Neural cell (in vitro differentiated cells): Measurements from ENCODE around the gene ALX3.

Experiments used
- EP300 ChIP-seq: fragments of 450-650 bp; conservative IDR thresholded peaks from 2 replicates; pipeline ENCODE4 v1.6.1; 2014; ENCODE audit warnings: antibody characterized with exemption, mild to moderate bottlenecking, moderate library complexity; ENCODE audit not compliant: poor library complexity, severe bottlenecking
- EZH2 ChIP-seq: fragments of 200-600, 300-800 bp; shearing (Covaris generic), sonication (generic); IDR thresholded peaks from 2 replicates; pipeline ENCODE4 v1.6.1; 2014; ENCODE audit warnings: antibody characterized with exemption, low read length, borderline replicate concordance, mild to moderate bottlenecking; ENCODE audit not compliant: insufficient read depth, poor library complexity, severe bottlenecking
- POLR2AphosphoS5 ChIP-seq: IDR thresholded peaks from 2 replicates; pipeline ENCODE4 v1.6.1; 2012
- RAD21 ChIP-seq: fragments of 450-650 bp; conservative IDR thresholded peaks from 2 replicates; pipeline ENCODE4 v1.6.1; 2014; ENCODE audit warnings: antibody characterized with exemption, mild to moderate bottlenecking, moderate library complexity
- SMC3 ChIP-seq: fragments of 450-650 bp; conservative IDR thresholded peaks from 2 replicates; pipeline ENCODE4 v1.6.1; 2014; ENCODE audit warnings: antibody characterized with exemption, mild to moderate bottlenecking, moderate library complexity; ENCODE audit not compliant: poor library complexity
- TAF1 ChIP-seq: IDR thresholded peaks from 2 replicates; pipeline ENCODE4 v1.6.1; 2012; ENCODE audit warnings: low read depth
- TF ChIP-seq, protein P1 (sequence below): fragments of 450-650 bp; IDR thresholded peaks from 2 replicates; pipeline ENCODE4 v1.5.1; 2014; ENCODE audit warnings: antibody characterized with exemption, mild to moderate bottlenecking, moderate library complexity; ENCODE audit not compliant: poor library complexity, severe bottlenecking

GRCh38 chr1:110034040-110034450 lies 36.4 kb downstream of the ALX3 start:
- TF ChIP-seq, protein P1, sequence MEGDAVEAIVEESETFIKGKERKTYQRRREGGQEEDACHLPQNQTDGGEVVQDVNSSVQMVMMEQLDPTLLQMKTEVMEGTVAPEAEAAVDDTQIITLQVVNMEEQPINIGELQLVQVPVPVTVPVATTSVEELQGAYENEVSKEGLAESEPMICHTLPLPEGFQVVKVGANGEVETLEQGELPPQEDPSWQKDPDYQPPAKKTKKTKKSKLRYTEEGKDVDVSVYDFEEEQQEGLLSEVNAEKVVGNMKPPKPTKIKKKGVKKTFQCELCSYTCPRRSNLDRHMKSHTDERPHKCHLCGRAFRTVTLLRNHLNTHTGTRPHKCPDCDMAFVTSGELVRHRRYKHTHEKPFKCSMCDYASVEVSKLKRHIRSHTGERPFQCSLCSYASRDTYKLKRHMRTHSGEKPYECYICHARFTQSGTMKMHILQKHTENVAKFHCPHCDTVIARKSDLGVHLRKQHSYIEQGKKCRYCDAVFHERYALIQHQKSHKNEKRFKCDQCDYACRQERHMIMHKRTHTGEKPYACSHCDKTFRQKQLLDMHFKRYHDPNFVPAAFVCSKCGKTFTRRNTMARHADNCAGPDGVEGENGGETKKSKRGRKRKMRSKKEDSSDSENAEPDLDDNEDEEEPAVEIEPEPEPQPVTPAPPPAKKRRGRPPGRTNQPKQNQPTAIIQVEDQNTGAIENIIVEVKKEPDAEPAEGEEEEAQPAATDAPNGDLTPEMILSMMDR, result no peak
- TF ChIP-seq SMC3 (no peak), POLR2AphosphoS5 (no peak), RAD21 (no peak), EP300 (no peak), EZH2 (no peak), TAF1 (no peak)
